GM11168 (cell line): Measurements from ENCODE around the gene LIME1.

Experiments used
- in situ Hi-C: fragments of 300-500 bp; cut with MboI; formaldehyde crosslinking; loops from one replicate; pipeline ENCODE4 v1.12.0; 2022; ENCODE audit warnings: low sequenced_read_pairs; ENCODE audit not compliant: unreplicated experiment

LIME1 gene

DNA sequence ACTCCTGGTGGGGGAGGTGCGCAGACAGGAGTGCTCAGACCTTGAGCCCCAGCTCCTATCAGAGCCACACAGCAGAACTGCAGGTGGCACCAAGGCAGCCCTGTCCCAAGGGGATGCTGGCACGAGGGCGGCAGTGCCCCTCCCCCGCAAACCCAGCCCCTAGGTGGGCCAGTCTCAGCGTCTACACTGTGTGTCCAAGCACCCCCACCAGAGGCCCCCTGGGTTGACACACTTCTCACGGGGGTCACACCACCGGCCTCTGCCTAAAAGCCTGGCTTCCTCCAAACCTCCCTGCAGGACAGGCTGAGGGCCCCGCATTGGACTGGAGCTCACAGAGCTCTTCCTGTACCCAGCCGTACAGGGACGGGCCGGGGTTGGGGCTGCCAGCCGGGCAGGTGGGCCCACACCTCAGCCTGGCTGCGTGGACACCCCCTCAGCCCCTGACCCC lies 11.2 kb downstream of the LIME1 start:
- in situ Hi-C loops: no loop called here

DNA sequence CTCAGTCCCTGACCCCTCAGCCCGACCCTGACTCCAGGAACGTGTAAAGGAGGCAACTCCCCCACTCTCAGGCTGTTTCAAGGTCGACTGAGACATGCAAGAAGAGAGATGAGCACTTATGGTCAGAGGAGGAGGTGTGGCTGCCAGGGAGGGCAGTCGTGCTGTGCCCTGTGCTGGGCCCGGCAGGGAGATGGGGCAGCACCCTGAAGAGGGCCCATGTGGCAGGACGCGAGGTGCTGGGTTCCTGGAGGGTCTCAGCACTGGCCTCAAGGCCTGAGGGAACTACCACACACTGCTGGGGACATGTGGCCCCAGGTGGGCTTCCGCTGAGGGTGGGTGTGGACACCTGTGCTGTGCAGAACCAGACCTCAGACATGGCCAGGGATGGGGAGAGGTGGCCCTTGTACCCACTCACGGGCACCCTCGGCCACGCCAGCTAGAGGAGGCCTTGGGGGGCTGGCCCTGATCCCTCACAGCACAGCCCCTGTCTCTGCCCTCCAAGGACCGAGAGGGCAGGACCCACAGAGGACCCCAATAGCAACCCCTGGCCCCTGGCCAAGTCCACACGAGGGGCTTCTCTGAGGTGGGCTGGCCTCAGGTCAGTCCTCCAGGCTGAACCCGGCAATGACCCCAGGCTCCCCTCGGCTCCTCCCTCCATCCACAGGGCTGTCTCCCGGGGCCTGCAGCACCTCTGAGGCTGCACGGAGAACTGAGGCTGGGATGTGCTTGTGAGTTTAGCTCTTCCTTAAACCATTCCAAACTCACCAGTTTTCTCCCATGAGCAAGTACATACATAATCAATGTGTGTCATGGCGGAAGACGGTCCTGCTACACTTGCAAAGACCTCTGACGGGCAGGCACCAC lies 11.8 kb downstream of the LIME1 start:
- in situ Hi-C loops: no loop called here

DNA sequence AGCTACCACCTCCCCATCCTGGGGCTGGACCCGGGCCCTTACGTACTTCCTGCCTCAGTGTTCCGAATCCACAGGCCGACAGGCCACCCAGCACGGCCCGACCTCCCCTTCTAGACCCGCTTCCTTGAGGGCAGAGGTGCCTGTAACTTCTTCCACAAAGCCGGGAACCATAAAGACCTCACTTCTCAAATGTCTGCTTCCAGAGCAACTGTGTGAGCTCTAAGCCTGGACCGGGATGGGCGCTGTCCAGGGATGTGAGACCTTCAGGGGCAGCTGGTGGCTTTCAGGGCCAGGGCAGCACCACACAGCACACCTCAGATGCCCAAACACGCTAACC lies 12.4 kb downstream of the LIME1 start:
- in situ Hi-C loops: no loop called here

DNA sequence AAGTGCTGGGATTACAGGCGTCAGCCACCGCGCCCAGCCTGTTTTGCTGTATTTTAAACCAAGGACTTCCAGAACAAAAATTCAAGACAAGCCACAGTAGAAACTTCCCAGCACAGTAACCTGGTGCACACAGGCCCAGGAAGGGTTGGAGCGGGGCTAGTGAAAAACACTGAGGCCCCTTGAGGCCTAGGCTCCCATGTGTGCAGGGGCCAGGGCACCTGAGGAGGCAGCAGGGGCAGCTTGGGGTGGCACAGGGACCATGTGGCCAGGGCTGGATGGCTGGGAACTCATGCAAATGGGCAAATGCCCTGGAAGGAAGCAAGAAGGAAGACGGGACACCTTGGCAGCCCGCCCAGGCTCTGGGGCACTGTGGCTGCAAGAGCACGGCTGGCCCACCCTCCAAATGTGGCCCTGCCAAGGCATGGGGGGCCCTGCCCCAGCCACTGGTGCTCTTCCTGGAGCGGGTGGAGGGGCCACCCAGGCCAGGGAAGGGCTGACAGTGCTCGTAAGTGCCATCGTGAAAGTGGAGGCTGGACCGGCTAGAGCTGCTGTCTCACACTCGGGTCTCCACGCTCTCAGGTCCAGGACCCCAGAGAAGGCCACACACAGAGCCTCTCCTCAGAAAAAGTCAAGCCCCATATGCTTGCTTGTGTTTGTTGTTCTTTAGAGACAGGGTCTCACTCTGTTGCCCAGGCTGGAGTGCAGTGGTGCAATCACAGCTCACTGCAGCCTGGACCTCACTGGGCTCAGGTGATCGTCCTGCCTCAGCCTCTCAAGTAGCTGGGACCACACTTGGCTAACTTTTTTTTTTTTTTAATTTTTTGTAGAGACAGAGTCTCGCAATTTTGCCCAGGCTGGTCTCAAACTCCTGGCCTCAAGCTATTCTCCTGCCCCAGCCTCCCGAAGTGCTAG lies 13.4 kb downstream of the LIME1 start:
- in situ Hi-C loops: no loop called here

DNA sequence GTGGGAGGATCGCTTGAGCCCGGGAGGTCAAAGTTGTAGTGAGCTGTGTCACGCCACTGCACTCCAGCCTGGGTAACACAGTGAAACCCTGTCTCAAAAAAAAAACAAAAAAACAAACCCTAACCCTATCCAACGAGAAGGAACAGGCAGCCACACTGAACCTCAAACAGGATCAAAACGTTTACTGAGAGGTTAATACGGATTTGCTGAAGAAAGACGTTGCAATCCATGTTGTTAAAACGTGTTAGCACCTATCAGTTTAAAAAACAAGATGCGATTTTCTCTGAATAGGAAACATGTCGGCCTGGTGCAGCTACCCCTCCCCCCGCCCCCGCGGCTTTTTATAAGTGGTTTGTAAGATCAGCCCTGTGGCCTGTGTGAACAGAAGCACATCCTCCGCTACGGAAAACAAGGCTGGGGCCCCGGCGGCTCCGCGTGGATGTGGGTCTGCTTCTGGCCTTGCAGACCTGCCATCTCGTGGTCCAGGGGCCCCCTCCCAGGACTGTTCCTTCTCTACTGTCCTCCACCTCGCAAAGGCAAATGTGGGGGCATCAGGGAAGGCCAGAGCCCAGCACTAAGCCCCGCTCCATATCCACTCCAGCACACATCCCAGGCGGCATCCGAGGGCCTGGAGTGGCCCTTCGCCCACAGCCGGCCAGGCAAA lies 14.5 kb downstream of the LIME1 start:
- in situ Hi-C loops: no loop called here

DNA sequence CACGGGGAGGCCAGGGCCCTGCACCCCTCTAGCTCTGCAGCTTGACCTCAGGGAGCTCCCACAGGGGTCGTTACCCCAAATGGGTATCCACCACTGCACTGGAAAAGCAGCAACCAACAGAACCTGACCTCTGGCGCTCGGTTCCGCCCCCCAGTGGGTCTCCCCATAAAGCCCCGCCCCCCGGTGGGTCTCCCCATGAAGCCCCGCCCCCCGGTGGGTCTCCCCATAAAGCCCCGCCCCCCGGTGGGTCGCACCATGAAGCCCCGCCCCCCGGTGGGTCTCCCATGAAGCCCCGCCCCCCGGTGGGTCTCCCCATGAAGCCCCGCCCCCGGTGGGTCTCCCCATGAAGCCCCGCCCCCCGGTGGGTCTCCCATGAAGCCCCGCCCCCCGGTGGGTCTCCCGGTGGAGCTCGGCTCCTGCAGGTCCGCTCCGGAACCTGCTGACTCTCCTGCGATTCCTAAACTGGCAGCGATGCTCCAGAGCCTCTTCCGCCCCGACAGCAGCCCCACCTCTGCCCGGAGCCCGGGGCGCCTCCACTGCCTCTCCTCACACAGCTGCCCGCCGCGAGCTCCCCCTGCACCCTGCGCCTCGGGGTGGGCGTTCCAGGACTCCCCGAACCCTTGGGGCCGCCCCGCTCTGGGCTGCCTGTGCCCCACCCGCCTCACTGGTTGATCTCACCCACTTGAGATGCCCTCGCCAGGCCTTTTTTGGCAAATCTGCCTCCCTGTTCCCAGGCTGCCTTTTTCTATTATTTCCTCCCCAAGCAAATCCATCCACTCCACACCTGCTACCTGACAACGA lies 15.2 kb downstream of the LIME1 start:
- in situ Hi-C loops: no loop called here

DNA sequence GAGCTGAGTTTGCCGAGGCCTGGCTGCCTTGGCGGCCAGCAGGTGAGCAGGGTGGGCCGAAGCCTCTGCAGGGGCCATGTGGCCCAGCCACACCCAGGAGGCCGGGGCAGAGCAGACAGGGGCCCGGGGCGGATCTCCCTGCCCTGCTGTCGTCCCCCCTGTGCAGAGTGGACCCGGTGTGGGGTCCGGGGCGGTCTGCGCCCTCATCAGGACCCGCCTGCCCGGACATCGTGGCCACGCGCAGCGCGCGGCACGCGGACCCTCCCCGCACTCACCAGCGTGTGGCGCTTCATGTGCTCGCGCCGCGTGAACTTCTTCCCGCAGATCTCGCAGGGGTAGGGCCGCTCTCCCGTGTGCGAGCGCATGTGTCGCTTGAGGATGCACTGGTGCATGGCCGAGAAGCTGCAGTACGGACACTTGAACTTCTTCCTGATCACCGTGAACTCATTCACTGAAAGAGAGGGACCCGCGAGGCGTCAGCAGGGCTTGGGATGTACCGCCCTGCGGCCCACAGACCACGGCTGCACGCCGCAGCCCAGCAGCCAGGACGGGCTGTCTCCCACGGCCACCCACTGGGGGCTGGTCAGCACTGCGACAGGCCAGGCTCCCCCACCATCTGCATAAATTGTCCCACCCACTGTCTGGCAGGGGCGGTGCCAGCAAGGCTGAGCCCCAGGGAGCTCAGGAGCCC lies 16.1 kb downstream of the LIME1 start:
- in situ Hi-C loops: no loop called here

DNA sequence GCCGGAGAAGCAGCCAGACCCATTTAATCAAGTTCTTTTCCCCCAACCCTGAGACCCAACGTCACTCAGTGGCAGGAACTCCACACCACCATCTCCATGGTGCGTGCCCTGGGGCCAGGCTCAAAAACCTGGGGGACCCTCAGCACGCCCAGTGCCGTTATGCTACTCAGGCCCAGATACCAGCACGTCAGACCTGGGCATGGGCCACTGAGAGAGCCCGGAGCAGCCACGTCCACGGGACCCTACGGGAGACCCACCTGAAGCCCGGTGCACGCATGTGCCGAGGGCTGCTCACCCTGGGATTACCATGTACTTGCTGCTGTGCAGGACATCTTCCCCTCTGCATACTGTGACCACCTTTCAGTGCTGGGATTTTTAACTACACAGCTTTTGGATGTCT lies 16.9 kb downstream of the LIME1 start:
- in situ Hi-C loops: no loop called here

DNA sequence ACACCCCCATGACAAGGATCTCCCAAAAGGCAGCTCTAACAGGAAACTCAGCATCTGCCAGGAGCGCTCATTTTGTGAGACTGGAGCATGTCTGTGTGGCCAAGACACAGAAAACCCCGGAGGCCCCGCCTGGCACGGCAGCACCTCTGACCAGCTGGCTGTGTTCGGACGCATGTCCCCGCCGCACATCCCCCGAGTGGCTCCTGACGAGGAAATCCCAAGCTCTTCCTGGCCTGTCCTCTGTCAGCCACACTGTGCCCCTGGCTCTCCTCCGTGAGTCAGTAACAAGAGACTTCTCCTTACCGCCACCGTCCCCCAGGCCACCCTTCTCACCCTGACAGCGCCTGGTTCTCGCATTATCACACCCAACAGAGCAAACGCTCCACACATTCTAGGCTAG lies 17.5 kb downstream of the LIME1 start:
- in situ Hi-C loops: no loop called here

DNA sequence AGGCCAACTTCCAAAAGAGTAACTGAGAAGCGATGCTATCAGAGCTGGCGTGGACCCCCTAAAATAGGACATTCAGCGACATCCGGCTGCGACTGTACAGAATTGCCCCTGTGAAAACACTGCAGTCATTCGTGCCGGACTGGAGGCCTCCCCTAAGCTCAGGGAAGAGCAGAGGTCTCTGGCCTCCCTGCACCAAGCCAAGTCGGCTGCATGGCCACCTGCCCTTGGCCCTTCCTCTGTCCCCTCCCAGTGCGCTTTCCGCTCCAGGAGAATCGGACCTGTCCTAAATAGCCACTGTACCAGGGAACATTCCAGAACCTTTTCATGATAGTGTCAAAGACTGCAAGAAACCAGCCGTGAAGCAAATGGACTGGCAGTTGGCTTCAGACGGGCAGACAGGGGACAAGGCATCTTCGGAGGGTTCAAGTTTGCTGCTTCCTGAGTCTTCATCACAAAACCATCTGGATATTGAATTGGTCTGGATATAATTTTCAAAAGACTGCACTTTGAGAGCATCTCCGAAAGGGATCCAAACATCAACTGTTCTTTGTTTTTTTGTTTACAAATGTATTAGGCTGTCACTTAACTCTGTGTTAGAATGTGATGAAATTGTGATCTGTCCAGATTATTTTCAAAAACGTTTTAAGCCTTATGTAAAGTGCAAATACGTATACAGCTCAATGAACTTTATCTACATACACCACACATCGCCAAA lies 19.6 kb downstream of the LIME1 start:
- in situ Hi-C loops: no loop called here

DNA sequence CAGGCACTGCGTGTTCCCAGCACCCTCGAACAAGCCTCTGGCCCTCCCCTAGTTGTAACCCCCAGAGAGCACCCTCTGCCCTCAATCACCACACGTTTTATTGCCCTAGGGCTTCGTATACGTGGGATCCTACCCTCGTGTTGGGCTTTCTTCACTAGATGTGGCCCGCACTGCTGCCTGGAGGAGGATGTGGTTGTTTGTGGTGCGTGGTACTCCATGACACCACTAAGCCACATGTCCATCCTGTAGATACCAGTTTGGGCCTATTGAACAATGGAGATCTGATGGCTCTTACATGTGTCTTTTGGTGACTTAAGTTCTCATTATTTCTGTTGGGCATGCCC lies 20.2 kb downstream of the LIME1 start:
- in situ Hi-C loops: no loop called here

DNA sequence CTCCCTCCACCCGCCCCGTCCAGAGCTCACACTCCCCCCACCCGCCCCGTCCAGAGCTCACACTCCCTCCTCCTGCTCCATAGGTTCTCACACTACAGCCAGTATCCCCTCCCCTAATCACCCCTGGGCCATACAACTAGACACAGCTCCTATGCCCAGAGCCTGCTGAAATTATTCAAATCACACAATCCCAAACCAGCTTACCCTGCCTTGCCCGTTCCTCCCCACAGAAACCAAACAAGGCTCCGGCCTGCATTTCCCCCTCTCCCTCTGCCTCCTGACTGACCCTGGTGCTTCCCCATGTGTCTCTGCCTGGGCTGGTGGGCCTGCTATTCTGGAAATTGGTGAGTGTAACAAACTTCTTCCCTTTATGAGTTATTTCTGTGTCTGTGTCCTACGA lies 21.7 kb downstream of the LIME1 start:
- in situ Hi-C loops: no loop called here

DNA sequence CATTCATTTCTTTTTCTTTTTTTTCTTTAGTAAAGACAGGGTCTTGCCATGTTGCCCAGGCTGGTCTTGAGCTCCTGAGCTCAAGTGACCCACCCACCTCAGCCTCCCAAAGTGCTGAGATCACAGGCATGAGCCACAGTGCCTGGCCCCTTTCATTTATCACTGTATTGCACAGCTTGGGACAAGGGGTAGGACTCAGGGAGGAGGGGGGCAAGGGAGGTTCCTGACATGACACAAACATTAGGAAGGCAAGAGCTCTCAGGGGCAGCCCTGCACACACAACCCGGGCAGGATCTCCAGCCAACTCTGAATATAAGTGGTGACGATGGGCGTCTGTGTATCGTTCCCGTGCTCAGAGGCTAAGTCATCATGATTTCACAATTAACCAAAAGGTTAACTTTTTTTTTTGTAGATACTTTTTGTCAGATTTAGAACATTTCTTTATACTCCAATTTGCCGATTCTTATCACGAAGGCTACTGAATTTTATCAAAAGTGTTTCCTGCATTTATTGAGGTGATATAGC lies 23.0 kb downstream of the LIME1 start:
- in situ Hi-C loops: no loop called here

DNA sequence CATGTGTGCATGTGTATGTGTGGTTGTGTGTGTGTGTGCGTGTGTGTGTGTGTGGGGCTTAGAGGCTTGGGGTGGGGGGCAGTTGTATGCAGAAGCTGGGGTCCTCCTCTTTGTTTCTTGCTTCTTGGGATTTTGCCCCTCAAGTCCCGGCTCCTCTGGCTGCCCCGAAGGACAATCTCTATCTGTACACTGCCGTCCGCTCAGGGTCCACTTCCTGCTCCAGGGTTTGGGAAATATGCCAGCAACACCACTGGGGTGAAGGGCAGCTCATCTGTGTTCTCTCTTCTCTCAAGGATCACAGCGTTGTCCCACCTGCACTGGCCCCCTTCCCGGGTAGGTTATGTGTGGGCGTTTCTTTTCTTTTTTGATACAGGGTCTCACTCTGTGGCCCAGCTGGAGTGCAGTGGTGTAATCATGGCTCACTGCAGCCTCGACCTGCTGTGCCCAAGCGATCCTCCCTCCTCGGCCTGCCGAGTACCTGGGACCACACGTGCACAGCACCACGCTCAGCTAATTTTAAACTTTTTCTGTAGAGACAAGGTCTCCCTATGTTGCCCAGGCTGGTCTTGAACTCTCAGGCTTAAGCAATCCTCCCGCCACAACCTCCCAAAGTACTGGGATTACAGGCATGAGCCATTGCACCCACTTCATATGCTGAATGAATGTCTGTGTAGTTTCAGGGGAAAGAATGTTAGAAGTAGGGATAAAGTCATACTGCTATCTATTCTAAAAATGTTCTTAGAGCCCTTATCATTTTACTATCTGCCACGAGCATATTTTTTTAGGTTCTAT lies 28.8 kb downstream of the LIME1 start:
- in situ Hi-C loops: no loop called here

DNA sequence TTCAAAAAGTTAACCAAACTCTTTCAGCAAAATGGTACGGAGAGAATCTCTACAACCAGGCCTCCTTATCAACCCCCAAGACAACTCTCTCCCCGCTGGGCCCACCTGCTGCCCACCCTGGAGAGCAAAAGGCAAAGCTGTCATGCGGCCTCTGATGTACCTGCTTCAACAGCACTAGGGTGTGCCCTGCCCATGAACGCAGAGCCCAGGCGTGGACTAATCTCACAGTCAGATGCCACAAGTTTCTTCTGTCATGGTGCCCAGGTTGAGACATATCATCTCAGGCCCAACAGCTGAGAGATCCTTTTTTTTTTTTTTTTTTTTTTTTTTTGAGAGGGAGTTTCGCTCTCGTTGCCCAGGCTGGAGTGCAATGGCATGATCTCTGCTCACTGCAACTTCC lies 29.4 kb downstream of the LIME1 start:
- in situ Hi-C loops: no loop called here

DNA sequence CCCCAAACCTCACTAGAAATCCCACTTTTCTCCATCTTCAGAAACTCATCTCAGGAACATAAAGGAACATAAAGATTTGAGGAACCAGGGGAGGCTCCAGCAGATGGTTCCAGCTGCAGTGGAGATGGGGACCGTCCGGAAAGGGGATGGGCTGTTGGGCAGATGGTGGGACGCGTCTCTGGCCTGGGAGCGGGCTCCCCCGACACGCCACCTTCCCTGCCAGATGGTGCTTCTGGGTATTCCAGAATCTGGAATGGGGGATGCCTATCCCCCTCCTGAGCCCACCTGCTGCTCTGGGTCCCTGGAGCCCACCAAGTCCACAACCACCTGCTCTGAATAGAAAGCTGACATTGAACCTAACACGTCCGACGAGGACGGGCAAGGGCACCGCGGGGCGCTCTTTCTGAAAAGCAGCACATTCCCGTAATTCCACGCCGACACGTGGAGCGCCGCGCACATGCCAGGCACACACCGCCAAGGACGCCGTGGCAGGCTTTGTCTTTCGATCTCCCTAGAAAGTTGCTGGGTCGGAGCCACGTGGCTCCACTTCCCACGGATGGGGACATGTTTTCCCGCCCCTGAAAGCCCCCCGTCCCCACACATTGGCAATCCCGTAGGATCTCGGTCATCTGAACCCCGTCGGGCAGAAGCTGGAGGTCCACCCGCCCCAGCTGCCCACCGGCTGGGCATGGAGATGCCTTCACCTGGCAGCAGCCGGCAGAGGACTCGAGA lies 30.4 kb downstream of the LIME1 start:
- in situ Hi-C loops: no loop called here

DNA sequence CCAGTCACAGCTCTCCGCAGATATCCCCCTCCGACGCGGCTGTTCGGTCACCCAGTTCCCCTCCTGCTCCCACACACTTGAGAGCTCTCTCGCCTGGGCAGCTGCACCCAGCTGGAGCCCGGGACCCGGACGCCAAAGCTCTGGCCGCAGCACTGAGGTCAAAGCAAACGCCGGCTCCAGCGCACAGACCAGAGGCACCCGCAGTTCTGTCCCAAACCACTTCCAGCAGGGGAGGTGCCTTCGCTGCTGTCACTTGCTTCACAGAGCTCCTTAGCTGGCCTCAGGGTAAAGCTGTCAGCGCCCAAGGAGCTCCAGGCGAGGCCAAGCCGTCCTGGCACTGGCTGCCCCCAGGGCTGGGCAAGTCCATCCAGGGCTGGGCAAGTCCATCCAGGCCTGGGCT lies 31.0 kb downstream of the LIME1 start:
- in situ Hi-C loops: no loop called here
